GM12892 (cell line): ENCODE results near the gene MUC3A.
"Not testable (repeated sequence)": the region's sequence is repeated elsewhere in the genome, so short reads cannot be mapped to it uniquely, and the experiment has no call there.

ENCODE experiments used
- POLR2A ChIP-seq: IDR thresholded peaks from 2 replicates; pipeline ENCODE4 v1.6.1; 2011; ENCODE audit warnings: low read depth, low read length, control low read depth
- POLR2AphosphoS5 ChIP-seq: IDR thresholded peaks from 2 replicates; pipeline ENCODE4 v1.6.1; 2011; ENCODE audit warnings: low read depth, low read length, control low read depth

DNA sequence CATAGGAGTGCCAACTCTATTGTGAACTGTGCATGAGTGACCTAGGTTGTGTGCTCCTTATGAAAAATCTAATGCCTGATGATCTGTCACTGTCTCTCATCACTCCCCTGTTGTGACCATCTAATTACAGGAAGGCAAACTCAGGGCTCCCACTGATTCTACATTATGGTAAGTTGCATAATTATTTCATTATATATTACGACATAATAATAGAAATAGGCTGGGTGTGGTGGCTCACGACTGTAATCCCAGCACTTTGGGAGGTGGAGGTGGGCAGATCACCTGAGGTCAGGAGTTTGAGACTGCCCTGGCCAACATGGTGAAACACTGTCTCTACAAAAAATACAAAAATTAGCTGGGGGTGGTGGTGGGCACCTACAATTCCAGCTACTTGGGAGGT, 14.0 kb upstream of the MUC3A start:
- TF ChIP-seq POLR2A, POLR2AphosphoS5: not testable (repeated sequence)
